Ascending aorta (tissue), 2 donors: ENCODE results near the gene MYO3B. TPM values are rescaled to one million over a fixed set of nuclear protein-coding genes. Genes with fewer than 3 reads are reported as not detected.

Source experiments
- DNase-seq, 2 donors: peaks; one replicate each; pipeline ENCODE4 v3.0.0-alpha.2; 2019; ENCODE audit warnings: low spot score in 2 of 2
- H3K27ac ChIP-seq, 2 donors: fragments of 200-600 bp; sonication (generic); one replicate each; pipeline ENCODE4 v1.5.1; 2016 to 2017; ENCODE audit warnings: mild to moderate bottlenecking in 1 of 2
- H3K27me3 ChIP-seq: fragments of 200-600 bp; sonication (generic); one replicate; pipeline ENCODE4 v1.5.1; 2017
- H3K36me3 ChIP-seq, 2 donors: fragments of 200-600 bp; sonication (generic); one replicate each; pipeline ENCODE4 v1.5.1; 2016
- H3K4me1 ChIP-seq, 2 donors: fragments of 200-600 bp; sonication (generic); one replicate each; pipeline ENCODE4 v1.5.1; 2016 to 2017; ENCODE audit warnings: mild to moderate bottlenecking in 1 of 2
- H3K4me3 ChIP-seq, 2 donors: fragments of 200-600 bp; sonication (generic); one replicate each; pipeline ENCODE4 v1.5.1; 2016 to 2017; ENCODE audit warnings: mild to moderate bottlenecking in 1 of 2
- H3K9me3 ChIP-seq, 2 donors: fragments of 200-600 bp; sonication (generic); one replicate each; pipeline ENCODE4 v1.5.1; 2016
- CTCF ChIP-seq, 3 experiments: fragments of 200-600 bp in 2 of 3; fragments of 450-650 bp in 1 of 3; sonication (generic) in 2 of 3; IDR thresholded peaks; one replicate each; pipeline ENCODE4 v1.5.1; 2016 to 2019; ENCODE audit warnings: antibody characterized with exemption in 3 of 3, mild to moderate bottlenecking in 1 of 3, moderate library complexity in 1 of 3
- intact Hi-C: fragments of 100-400 bp; cut with DNase I; formaldehyde crosslinking; loops from one replicate; pipeline ENCODE4 v1.15.1; 2023
- total RNA-seq: library from RNA; depleted of rRNA; stranded (reverse); fragments of >200 nt; gene quantifications from one replicate; pipeline ENCODE4 v1.1.0, GENCODE V29; 2016

MYO3B gene
- total RNA-seq, 1 donor from 2014 or later, result not detected

GRCh38 chr2:170247882-170248393, 70.0 kb downstream of the MYO3B start:
- Histone ChIP-seq H3K4me3 (no peak overlapping the region), H3K4me1 (no peaks in the 10 kb centered on the region), H3K36me3 (no peaks in the 10 kb centered on the region), H3K27ac (no peak overlapping the region), H3K27me3 (no peaks in the 10 kb centered on the region), H3K9me3 (no peaks in the 10 kb centered on the region)
- no peak for DNase-seq
- TF ChIP-seq CTCF (IDR thresholded peaks at IDR 0.05), result no peak
- intact Hi-C loops, result no loop called here

GRCh38 chr2:170248574-170249393, 70.8 kb downstream of the MYO3B start:
- intact Hi-C loops, result no loop called here
- H3K27me3 ChIP-seq, result no peaks in the 10 kb centered on the region
- no peak for TF ChIP-seq CTCF (IDR thresholded peaks at IDR 0.05)
- H3K36me3 ChIP-seq, result no peaks in the 10 kb centered on the region
- H3K4me3 ChIP-seq, result no peak overlapping the region
- H3K4me1 ChIP-seq, result no peaks in the 10 kb centered on the region
- H3K27ac ChIP-seq, result no peak overlapping the region
- no peak for DNase-seq
- no peaks in the 10 kb centered on the region for H3K9me3 ChIP-seq

- H3K4me1 ChIP-seq, result no peaks in the 10 kb centered on the region
- no peak for TF ChIP-seq CTCF (IDR thresholded peaks at IDR 0.05)
- no peak overlapping the region for H3K27ac ChIP-seq
- no peak for DNase-seq
- no peaks in the 10 kb centered on the region for H3K36me3 ChIP-seq
- no peak overlapping the region for H3K4me3 ChIP-seq
- no peaks in the 10 kb centered on the region for H3K27me3 ChIP-seq
- intact Hi-C loops, result no loop called here
- no peaks in the 10 kb centered on the region for H3K9me3 ChIP-seq
Observed at GRCh38 chr2:170249761-170250160, 71.8 kb downstream of the MYO3B start.

- H3K27ac ChIP-seq, result no peak overlapping the region
- H3K4me3 ChIP-seq, result no peak overlapping the region
- TF ChIP-seq CTCF (IDR thresholded peaks at IDR 0.05), result no peak
- H3K4me1 ChIP-seq, result no peaks in the 10 kb centered on the region
- no peaks in the 10 kb centered on the region for H3K27me3 ChIP-seq
- H3K36me3 ChIP-seq, result no peaks in the 10 kb centered on the region
- H3K9me3 ChIP-seq, result no peaks in the 10 kb centered on the region
- intact Hi-C loops, result no loop called here
- DNase-seq, result no peak
Observed at GRCh38 chr2:170250584-170250983, 72.6 kb downstream of the MYO3B start.

GRCh38 chr2:170252414-170252813, 74.5 kb downstream of the MYO3B start:
- H3K9me3 ChIP-seq, result no peaks in the 10 kb centered on the region
- no peak for TF ChIP-seq CTCF (IDR thresholded peaks at IDR 0.05)

More at GRCh38 chr2:170252414-170252813, 74.5 kb downstream of the MYO3B start:
- Histone ChIP-seq H3K27me3 (no peaks in the 10 kb centered on the region), H3K4me3 (no peak overlapping the region), H3K4me1 (no peaks in the 10 kb centered on the region), H3K27ac (no peak overlapping the region), H3K36me3 (no peaks in the 10 kb centered on the region)
- DNase-seq, result no peak
- intact Hi-C loops, result no loop called here
